SH-SY5Y (cell line): ENCODE results near the gene NPHP4.

ENCODE experiments used
- GATA2 ChIP-seq: IDR thresholded peaks from 2 replicates; pipeline ENCODE4 v1.6.1; 2011; ENCODE audit warnings: mild to moderate bottlenecking, low read depth, low read length
- GATA3 ChIP-seq: IDR thresholded peaks from 2 replicates; pipeline ENCODE4 v1.6.1; 2011; ENCODE audit warnings: low read depth, mild to moderate bottlenecking, low read length, moderate library complexity

- TF ChIP-seq GATA3, result no peak
- TF ChIP-seq GATA2, result no peak
Measured at GRCh38 chr1:6008696-6009095, 16.5 kb upstream of the NPHP4 start.
